ENCODE measurements around the gene PECR. TPM values are rescaled to one million over a fixed set of nuclear protein-coding genes. Genes with fewer than 3 reads are reported as not detected.

Gene PECR
- total and polyA plus RNA-seq, 12 donors, result 5.3 to 22.2 (median 10.7) TPM

GRCh38 chr2:216006164-216006663, 75.4 kb downstream of the PECR start:
- Histone ChIP-seq H3K36me3 (replicated peaks in 1 of 2) (no peaks in the 10 kb centered on the region), H3K9me3 (replicated peaks in 1 of 3) (no peaks in the 10 kb centered on the region), H3K27ac (peak overlapping the region in 2 of 5 donors; percentile 30 to 51), H3K27me3 (no peaks in the 10 kb centered on the region), H3K4me3 (no peak overlapping the region), H3K4me1 (replicated peaks in 1 of 2) (peaks cover 0 to 14% of the 10 kb centered on the region in 2 donors)
- DNase-seq, result peak; percentile 27 to 80 (median 56)
- WGBS, 4 donors, result 33 to 41% (median 36%) methylated on average over 10 of the region's 10 CpGs
- intact Hi-C loops (cut with DNase I), result no loop called here
- TF ChIP-seq CTCF (IDR thresholded peaks at IDR 0.05) (no peak), POLR2A (IDR thresholded peaks at IDR 0.05) (no peak)

- H3K27me3 ChIP-seq, result no peaks in the 10 kb centered on the region
- 88 to 94% (median 92%) methylated on average over 3 of the region's 3 CpGs for WGBS, 4 donors
- no peaks in the 10 kb centered on the region for H3K9me3 ChIP-seq (replicated peaks in 1 of 3)
- no peak overlapping the region for H3K4me3 ChIP-seq
- H3K36me3 ChIP-seq (replicated peaks in 1 of 2), result no peaks in the 10 kb centered on the region
- TF ChIP-seq CTCF (IDR thresholded peaks at IDR 0.05) (no peak), POLR2A (IDR thresholded peaks at IDR 0.05) (no peak)
- no peak for DNase-seq
- no peak overlapping the region for H3K27ac ChIP-seq
- intact Hi-C loops (cut with DNase I), result no loop called here
- peaks cover 0 to 14% of the 10 kb centered on the region in 2 donors for H3K4me1 ChIP-seq (replicated peaks in 1 of 2)
Measured at GRCh38 chr2:216004697-216005283, 76.8 kb downstream of the PECR start.

GRCh38 chr2:216003876-216004696, 77.5 kb downstream of the PECR start:
- H3K27ac ChIP-seq, result no peak overlapping the region
- TF ChIP-seq CTCF (IDR thresholded peaks at IDR 0.05) (no peak), POLR2A (IDR thresholded peaks at IDR 0.05) (no peak)
- 88 to 92% (median 90%) methylated on average over 6 of the region's 6 CpGs for WGBS, 4 donors
- H3K4me3 ChIP-seq, result no peak overlapping the region
- intact Hi-C loops (cut with DNase I), result no loop called here
- H3K9me3 ChIP-seq (replicated peaks in 1 of 3), result no peaks in the 10 kb centered on the region
- H3K27me3 ChIP-seq, result no peaks in the 10 kb centered on the region
- no peaks in the 10 kb centered on the region for H3K36me3 ChIP-seq (replicated peaks in 1 of 2)
- H3K4me1 ChIP-seq (replicated peaks in 1 of 2), result peaks cover 0 to 14% of the 10 kb centered on the region in 2 donors
- no peak for DNase-seq

GRCh38 chr2:216002693-216003092, 78.9 kb downstream of the PECR start:
- H3K27ac ChIP-seq, result no peak overlapping the region
- no peaks in the 10 kb centered on the region for H3K36me3 ChIP-seq (replicated peaks in 1 of 2)
- no peak for TF ChIP-seq POLR2A (IDR thresholded peaks at IDR 0.05)
- no peak for TF ChIP-seq CTCF (IDR thresholded peaks at IDR 0.05)
- H3K27me3 ChIP-seq, result no peaks in the 10 kb centered on the region
- H3K4me1 ChIP-seq (replicated peaks in 1 of 2), result peaks cover 0 to 14% of the 10 kb centered on the region in 2 donors
- no peak overlapping the region for H3K4me3 ChIP-seq
- intact Hi-C loops (cut with DNase I), result no loop called here
- DNase-seq, result no peak
- H3K9me3 ChIP-seq (replicated peaks in 1 of 3), result no peaks in the 10 kb centered on the region
- WGBS, 4 donors, result 84 to 93% (median 87%) methylated on average over 2 of the region's 2 CpGs
